ENCODE results near the gene DAG1. TPM values are rescaled to one million over a fixed set of nuclear protein-coding genes. Genes with fewer than 3 reads are reported as not detected.

The DAG1 gene
- total RNA-seq, 1 donor from 2014 or later, result 118 TPM

GRCh38 chr3:49454898-49455681, 15.0 kb upstream of the DAG1 start:
- no peaks in the 10 kb centered on the region for H3K27me3 Mint-ChIP-seq (ENCODE audit: low read depth)
- H3K9me3 Mint-ChIP-seq, result no peaks in the 10 kb centered on the region
- no peak for TF ChIP-seq CTCF (IDR thresholded peaks at IDR 0.05; ENCODE audit: unreplicated experiment)
- H3K4me3 Mint-ChIP-seq, result no peak overlapping the region
- peak overlapping the region; percentile 51 for H3K27ac Mint-ChIP-seq
- DNase-seq (ENCODE audit: low spot score in 2 of 2, unreplicated experiment in 2 of 2), result no peak
- H3K4me1 Mint-ChIP-seq, result peaks cover 16% of the 10 kb centered on the region
- no peaks in the 10 kb centered on the region for H3K36me3 Mint-ChIP-seq

GRCh38 chr3:49456466-49456865, 13.6 kb upstream of the DAG1 start:
- no peaks in the 10 kb centered on the region for H3K9me3 Mint-ChIP-seq
- TF ChIP-seq CTCF (IDR thresholded peaks at IDR 0.05; ENCODE audit: unreplicated experiment), result no peak
- H3K27ac Mint-ChIP-seq, result no peak overlapping the region
- no peak for DNase-seq (ENCODE audit: low spot score in 2 of 2, unreplicated experiment in 2 of 2)
- peaks cover 30% of the 10 kb centered on the region for H3K4me1 Mint-ChIP-seq
- H3K4me3 Mint-ChIP-seq, result no peak overlapping the region
- H3K36me3 Mint-ChIP-seq, result no peaks in the 10 kb centered on the region
- no peaks in the 10 kb centered on the region for H3K27me3 Mint-ChIP-seq (ENCODE audit: low read depth)

GRCh38 chr3:49460188-49460890, 9.7 kb upstream of the DAG1 start:
- Mint-ChIP-seq H3K4me3 (no peak overlapping the region), H3K36me3 (no peaks in the 10 kb centered on the region), H3K27me3 (ENCODE audit: low read depth) (no peaks in the 10 kb centered on the region), H3K9me3 (no peaks in the 10 kb centered on the region), H3K27ac (peak overlapping the region; percentile 92), H3K4me1 (peaks cover 46% of the 10 kb centered on the region)
- TF ChIP-seq CTCF (IDR thresholded peaks at IDR 0.05; ENCODE audit: unreplicated experiment), result no peak
- DNase-seq (ENCODE audit: low spot score in 2 of 2, unreplicated experiment in 2 of 2), result no peak

GRCh38 chr3:49460956-49461355, 9.1 kb upstream of the DAG1 start:
- Mint-ChIP-seq H3K4me1 (peaks cover 46% of the 10 kb centered on the region), H3K27ac (peak overlapping the region; percentile 92), H3K9me3 (no peaks in the 10 kb centered on the region), H3K27me3 (ENCODE audit: low read depth) (no peaks in the 10 kb centered on the region), H3K4me3 (no peak overlapping the region), H3K36me3 (no peaks in the 10 kb centered on the region)
- TF ChIP-seq CTCF (IDR thresholded peaks at IDR 0.05; ENCODE audit: unreplicated experiment), result no peak
- no peak for DNase-seq (ENCODE audit: low spot score in 2 of 2, unreplicated experiment in 2 of 2)

GRCh38 chr3:49461443-49462171, 8.5 kb upstream of the DAG1 start:
- Mint-ChIP-seq H3K4me3 (no peak overlapping the region), H3K27me3 (ENCODE audit: low read depth) (no peaks in the 10 kb centered on the region)
- peak in 1 of 2 experiments; percentile 55 for DNase-seq (ENCODE audit: low spot score in 2 of 2, unreplicated experiment in 2 of 2)

More at GRCh38 chr3:49461443-49462171, 8.5 kb upstream of the DAG1 start:
- Mint-ChIP-seq H3K36me3 (no peaks in the 10 kb centered on the region), H3K9me3 (no peaks in the 10 kb centered on the region), H3K27ac (peak overlapping the region; percentile 92), H3K4me1 (peaks cover 46% of the 10 kb centered on the region)
- TF ChIP-seq CTCF (IDR thresholded peaks at IDR 0.05; ENCODE audit: unreplicated experiment), result no peak
